ENCODE data around the gene PEX16. TPM values are rescaled to one million over a fixed set of nuclear protein-coding genes. Genes with fewer than 3 reads are reported as not detected.

The PEX16 gene
- total RNA-seq, 1 experiment from 2014 or later: 33.2 TPM

DNA sequence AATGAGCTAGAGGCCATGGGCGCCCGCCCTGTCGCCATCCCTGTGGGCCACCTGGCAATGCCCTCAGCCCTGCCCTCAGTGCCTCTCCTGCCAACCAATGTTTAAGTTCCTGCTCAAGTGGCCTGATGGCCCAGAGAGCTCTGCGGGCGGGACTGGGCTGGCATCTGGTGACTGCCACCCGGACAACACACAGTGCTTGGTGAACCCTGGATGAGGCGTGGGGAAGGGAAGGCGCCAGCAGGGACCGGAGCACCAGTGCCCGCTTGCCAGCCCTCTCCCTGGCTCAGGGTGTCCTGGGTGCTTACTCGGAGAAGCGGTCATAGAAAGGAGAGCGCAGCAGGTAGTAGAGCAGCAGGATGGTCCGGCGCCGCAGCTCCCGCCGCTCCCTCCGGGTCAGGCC is 4.2 kb downstream of the PEX16 start:
- Histone ChIP-seq H3K9me2 (ENCODE audit: insufficient read depth) (no peaks in the 10 kb centered on the region), H3K79me2 (ENCODE audit: insufficient read depth, low read length) (peaks cover 13% of the 10 kb centered on the region), H3K27ac (ENCODE audit: low read depth, low read length) (no peak overlapping the region), H3K4me2 (ENCODE audit: low read length) (no peak overlapping the region), H3K4me3 (replicated peaks in 1 of 2; ENCODE audit: low read depth in 1 of 2, low read length in 2 of 2) (no peak overlapping the region), H4K20me1 (ENCODE audit: insufficient read depth) (no peaks in the 10 kb centered on the region), H3K27me3 (ENCODE audit: insufficient read depth, low read length) (no peaks in the 10 kb centered on the region), H3K9ac (ENCODE audit: low read length) (no peak overlapping the region), H3K4me1 (ENCODE audit: control insufficient read depth in 1 of 2, insufficient read depth in 2 of 2, low read length in 2 of 2) (peaks cover 0 to 8% of the 10 kb centered on the region in 2 experiments; a peak in 2 of 4 replicates), H3K9me3 (ENCODE audit: control insufficient read depth in 1 of 2, insufficient read depth in 1 of 2, low read depth in 1 of 2, low read length in 2 of 2) (no peaks in the 10 kb centered on the region), H3K36me3 (ENCODE audit: control insufficient read depth in 1 of 2, insufficient read depth in 2 of 2, low read length in 2 of 2) (peaks cover 0 to 3% of the 10 kb centered on the region in 2 experiments; a peak in 2 of 4 replicates), H2AFZ (ENCODE audit: low read depth, low read length, poor library complexity, severe bottlenecking) (no peak overlapping the region)
- no TSS peak for BruUV-seq (replicated peaks)
- DNase-seq (ENCODE audit: low read depth, low spot score) (no peak), ATAC-seq (no peak)
- intact Hi-C loops (cut with micrococcal nuclease): no loop called here
- TF ChIP-seq POLR2AphosphoS5 (IDR thresholded peaks at IDR 0.05; ENCODE audit: low read depth, low read length): no peak
- RAD21 ChIA-PET (ENCODE audit: low non-redundant PET in 1 of 2, low total read pairs in 2 of 2, uncharacterized antibody in 2 of 2, unreplicated experiment in 2 of 2): no interaction called here
- POLR2A ChIA-PET: no interaction called here
- CTCF ChIA-PET: no interaction called here

DNA sequence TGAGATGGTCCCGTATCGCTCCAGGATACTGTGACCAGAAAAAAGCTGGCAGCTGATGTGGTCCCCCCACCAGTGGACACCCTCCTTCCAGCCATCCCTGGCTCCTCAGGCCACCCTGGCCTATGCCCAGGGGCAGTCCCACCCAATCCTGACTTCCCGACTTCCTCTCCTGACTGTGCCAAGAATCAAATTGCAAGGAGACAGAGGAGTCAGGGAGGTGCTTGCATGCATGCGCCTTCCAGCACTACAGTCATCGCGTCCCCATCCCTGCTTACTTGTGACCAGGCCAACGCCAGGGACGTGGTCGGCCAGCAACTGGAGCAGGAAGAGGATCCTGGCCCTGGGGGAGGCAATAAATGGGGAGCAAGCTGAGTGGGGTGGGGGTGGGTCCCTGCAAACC is 7.1 kb downstream of the PEX16 start:
- RAD21 ChIA-PET (ENCODE audit: low non-redundant PET in 1 of 2, low total read pairs in 2 of 2, uncharacterized antibody in 2 of 2, unreplicated experiment in 2 of 2): no interaction called here
- POLR2A ChIA-PET: no interaction called here
- no peaks in the 10 kb centered on the region for H4K20me1 ChIP-seq (ENCODE audit: insufficient read depth)
- no peaks in the 10 kb centered on the region for H3K9me3 ChIP-seq (ENCODE audit: control insufficient read depth in 1 of 2, insufficient read depth in 1 of 2, low read depth in 1 of 2, low read length in 2 of 2)
- intact Hi-C loops (cut with micrococcal nuclease): no loop called here
- no peak overlapping the region for H3K4me2 ChIP-seq (ENCODE audit: low read length)
- no TSS peak for BruUV-seq (replicated peaks)
- no peak overlapping the region for H3K9ac ChIP-seq (ENCODE audit: low read length)
- no peaks in the 10 kb centered on the region for H3K79me2 ChIP-seq (ENCODE audit: insufficient read depth, low read length)
- ATAC-seq (no peak), DNase-seq (ENCODE audit: low read depth, low spot score) (no peak)
- H2AFZ ChIP-seq (ENCODE audit: low read depth, low read length, poor library complexity, severe bottlenecking): no peak overlapping the region
- H3K9me2 ChIP-seq (ENCODE audit: insufficient read depth): no peaks in the 10 kb centered on the region
- H3K4me1 ChIP-seq (ENCODE audit: control insufficient read depth in 1 of 2, insufficient read depth in 2 of 2, low read length in 2 of 2): no peaks in the 10 kb centered on the region
- no peak overlapping the region for H3K27ac ChIP-seq (ENCODE audit: low read depth, low read length)
- CTCF ChIA-PET: no interaction called here
- no peak overlapping the region for H3K4me3 ChIP-seq (replicated peaks in 1 of 2; ENCODE audit: low read depth in 1 of 2, low read length in 2 of 2)
- H3K27me3 ChIP-seq (ENCODE audit: insufficient read depth, low read length): no peaks in the 10 kb centered on the region
- H3K36me3 ChIP-seq (ENCODE audit: control insufficient read depth in 1 of 2, insufficient read depth in 2 of 2, low read length in 2 of 2): peaks cover 0 to 3% of the 10 kb centered on the region in 2 experiments; a peak in 2 of 4 replicates
- TF ChIP-seq, protein P1, sequence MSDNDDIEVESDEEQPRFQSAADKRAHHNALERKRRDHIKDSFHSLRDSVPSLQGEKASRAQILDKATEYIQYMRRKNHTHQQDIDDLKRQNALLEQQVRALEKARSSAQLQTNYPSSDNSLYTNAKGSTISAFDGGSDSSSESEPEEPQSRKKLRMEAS (IDR thresholded peaks at IDR 0.05): no peak
- no peak for TF ChIP-seq SIN3A (IDR thresholded peaks at IDR 0.05; ENCODE audit: low read depth)
- TF ChIP-seq SRF (IDR thresholded peaks at IDR 0.05; ENCODE audit: low read depth): no peak
- TF ChIP-seq, protein P2, sequence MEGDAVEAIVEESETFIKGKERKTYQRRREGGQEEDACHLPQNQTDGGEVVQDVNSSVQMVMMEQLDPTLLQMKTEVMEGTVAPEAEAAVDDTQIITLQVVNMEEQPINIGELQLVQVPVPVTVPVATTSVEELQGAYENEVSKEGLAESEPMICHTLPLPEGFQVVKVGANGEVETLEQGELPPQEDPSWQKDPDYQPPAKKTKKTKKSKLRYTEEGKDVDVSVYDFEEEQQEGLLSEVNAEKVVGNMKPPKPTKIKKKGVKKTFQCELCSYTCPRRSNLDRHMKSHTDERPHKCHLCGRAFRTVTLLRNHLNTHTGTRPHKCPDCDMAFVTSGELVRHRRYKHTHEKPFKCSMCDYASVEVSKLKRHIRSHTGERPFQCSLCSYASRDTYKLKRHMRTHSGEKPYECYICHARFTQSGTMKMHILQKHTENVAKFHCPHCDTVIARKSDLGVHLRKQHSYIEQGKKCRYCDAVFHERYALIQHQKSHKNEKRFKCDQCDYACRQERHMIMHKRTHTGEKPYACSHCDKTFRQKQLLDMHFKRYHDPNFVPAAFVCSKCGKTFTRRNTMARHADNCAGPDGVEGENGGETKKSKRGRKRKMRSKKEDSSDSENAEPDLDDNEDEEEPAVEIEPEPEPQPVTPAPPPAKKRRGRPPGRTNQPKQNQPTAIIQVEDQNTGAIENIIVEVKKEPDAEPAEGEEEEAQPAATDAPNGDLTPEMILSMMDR (IDR thresholded peaks at IDR 0.05 in 2 of 3, conservative IDR thresholded peaks at IDR 0.05 in 1 of 3; ENCODE audit: borderline replicate concordance in 1 of 3, insufficient read depth in 1 of 3, low read depth in 2 of 3, low read length in 2 of 3): no peak
- TF ChIP-seq, protein P3, sequence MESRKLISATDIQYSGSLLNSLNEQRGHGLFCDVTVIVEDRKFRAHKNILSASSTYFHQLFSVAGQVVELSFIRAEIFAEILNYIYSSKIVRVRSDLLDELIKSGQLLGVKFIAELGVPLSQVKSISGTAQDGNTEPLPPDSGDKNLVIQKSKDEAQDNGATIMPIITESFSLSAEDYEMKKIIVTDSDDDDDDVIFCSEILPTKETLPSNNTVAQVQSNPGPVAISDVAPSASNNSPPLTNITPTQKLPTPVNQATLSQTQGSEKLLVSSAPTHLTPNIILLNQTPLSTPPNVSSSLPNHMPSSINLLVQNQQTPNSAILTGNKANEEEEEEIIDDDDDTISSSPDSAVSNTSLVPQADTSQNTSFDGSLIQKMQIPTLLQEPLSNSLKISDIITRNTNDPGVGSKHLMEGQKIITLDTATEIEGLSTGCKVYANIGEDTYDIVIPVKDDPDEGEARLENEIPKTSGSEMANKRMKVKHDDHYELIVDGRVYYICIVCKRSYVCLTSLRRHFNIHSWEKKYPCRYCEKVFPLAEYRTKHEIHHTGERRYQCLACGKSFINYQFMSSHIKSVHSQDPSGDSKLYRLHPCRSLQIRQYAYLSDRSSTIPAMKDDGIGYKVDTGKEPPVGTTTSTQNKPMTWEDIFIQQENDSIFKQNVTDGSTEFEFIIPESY (IDR thresholded peaks at IDR 0.05; ENCODE audit: extremely low read depth, insufficient replicate concordance, low read length): no peak
- TF ChIP-seq, protein P4, sequence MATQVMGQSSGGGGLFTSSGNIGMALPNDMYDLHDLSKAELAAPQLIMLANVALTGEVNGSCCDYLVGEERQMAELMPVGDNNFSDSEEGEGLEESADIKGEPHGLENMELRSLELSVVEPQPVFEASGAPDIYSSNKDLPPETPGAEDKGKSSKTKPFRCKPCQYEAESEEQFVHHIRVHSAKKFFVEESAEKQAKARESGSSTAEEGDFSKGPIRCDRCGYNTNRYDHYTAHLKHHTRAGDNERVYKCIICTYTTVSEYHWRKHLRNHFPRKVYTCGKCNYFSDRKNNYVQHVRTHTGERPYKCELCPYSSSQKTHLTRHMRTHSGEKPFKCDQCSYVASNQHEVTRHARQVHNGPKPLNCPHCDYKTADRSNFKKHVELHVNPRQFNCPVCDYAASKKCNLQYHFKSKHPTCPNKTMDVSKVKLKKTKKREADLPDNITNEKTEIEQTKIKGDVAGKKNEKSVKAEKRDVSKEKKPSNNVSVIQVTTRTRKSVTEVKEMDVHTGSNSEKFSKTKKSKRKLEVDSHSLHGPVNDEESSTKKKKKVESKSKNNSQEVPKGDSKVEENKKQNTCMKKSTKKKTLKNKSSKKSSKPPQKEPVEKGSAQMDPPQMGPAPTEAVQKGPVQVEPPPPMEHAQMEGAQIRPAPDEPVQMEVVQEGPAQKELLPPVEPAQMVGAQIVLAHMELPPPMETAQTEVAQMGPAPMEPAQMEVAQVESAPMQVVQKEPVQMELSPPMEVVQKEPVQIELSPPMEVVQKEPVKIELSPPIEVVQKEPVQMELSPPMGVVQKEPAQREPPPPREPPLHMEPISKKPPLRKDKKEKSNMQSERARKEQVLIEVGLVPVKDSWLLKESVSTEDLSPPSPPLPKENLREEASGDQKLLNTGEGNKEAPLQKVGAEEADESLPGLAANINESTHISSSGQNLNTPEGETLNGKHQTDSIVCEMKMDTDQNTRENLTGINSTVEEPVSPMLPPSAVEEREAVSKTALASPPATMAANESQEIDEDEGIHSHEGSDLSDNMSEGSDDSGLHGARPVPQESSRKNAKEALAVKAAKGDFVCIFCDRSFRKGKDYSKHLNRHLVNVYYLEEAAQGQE (IDR thresholded peaks at IDR 0.05; ENCODE audit: low read depth): no peak
- no peak for TF ChIP-seq JUND (IDR thresholded peaks at IDR 0.05)
- no peak for TF ChIP-seq FOSL1 (IDR thresholded peaks at IDR 0.05; ENCODE audit: low read depth)
- no peak for TF ChIP-seq ELF1 (IDR thresholded peaks at IDR 0.05; ENCODE audit: borderline replicate concordance, low read depth)
- TF ChIP-seq POLR2A (IDR thresholded peaks at IDR 0.05; ENCODE audit: borderline replicate concordance, extremely low read depth, insufficient read depth, insufficient read length): no peak
- no peak for TF ChIP-seq EZH2 (IDR thresholded peaks at IDR 0.05)
- no peak for TF ChIP-seq RAD21 (IDR thresholded peaks at IDR 0.05; ENCODE audit: low read depth)
- TF ChIP-seq CBX3 (IDR thresholded peaks at IDR 0.05; ENCODE audit: low read depth): no peak
- no peak for TF ChIP-seq POLR2AphosphoS5 (IDR thresholded peaks at IDR 0.05; ENCODE audit: low read depth, low read length)
